Measurements from ENCODE around the gene PLCG2.

PLCG2 gene

GRCh38 chr16:81850197-81850944 is 71.3 kb downstream of the PLCG2 start:
- H3K4me3 ChIP-seq: no peak overlapping the region
- H3K27ac ChIP-seq: no peak overlapping the region
- H4K20me1 ChIP-seq: peaks cover 0 to 92% (median 5%) of the 10 kb centered on the region in 11 experiments; a peak in 9 of 22 replicates
- peaks cover 0 to 20% (median 15%) of the 10 kb centered on the region in 11 experiments; a peak in 18 of 22 replicates for H3K9me3 ChIP-seq (replicated peaks in 1 of 11)
- H3K36me3 ChIP-seq: peaks cover 17 to 55% (median 29%) of the 10 kb centered on the region in 11 experiments; a peak in 21 of 22 replicates
- no peak overlapping the region for H3K9ac ChIP-seq
- TF ChIP-seq Cebpa-rat (IDR thresholded peaks at IDR 0.05): no peak
- no peak overlapping the region for H3K4me2 ChIP-seq
- no peaks in the 10 kb centered on the region for H3K27me3 ChIP-seq
- peaks cover 0 to 24% (median 9%) of the 10 kb centered on the region in 10 experiments; a peak in 11 of 20 replicates for H3K4me1 ChIP-seq

- Histone ChIP-seq H3K4me1 (peaks cover 0 to 24% (median 9%) of the 10 kb centered on the region in 10 experiments; a peak in 11 of 20 replicates), H3K9ac (no peak overlapping the region), H3K4me2 (peak overlapping the region in 4 of 11 experiments; percentile 3 to 15 (median 8); a peak in 1 of 22 replicates), H3K9me3 (replicated peaks in 1 of 11) (peaks cover 0 to 1% (median 0%) of the 10 kb centered on the region in 11 experiments; a peak in 2 of 22 replicates), H3K27ac (no peak overlapping the region), H4K20me1 (peaks cover 0 to 92% (median 5%) of the 10 kb centered on the region in 11 experiments; a peak in 9 of 22 replicates), H3K4me3 (no peak overlapping the region), H3K27me3 (no peaks in the 10 kb centered on the region), H3K36me3 (peaks cover 21 to 55% (median 32%) of the 10 kb centered on the region in 11 experiments)
- TF ChIP-seq Cebpa-rat (IDR thresholded peaks at IDR 0.05): no peak
Measured at GRCh38 chr16:81852347-81852746, 73.3 kb downstream of the PLCG2 start.

GRCh38 chr16:81855552-81856153 is 76.6 kb downstream of the PLCG2 start:
- H3K9me3 ChIP-seq (replicated peaks in 1 of 11): no peaks in the 10 kb centered on the region; a peak in 1 of 22 replicates
- no peak for TF ChIP-seq Cebpa-rat (IDR thresholded peaks at IDR 0.05)
- no peaks in the 10 kb centered on the region for H3K27me3 ChIP-seq
- no peak overlapping the region for H3K4me2 ChIP-seq
- no peak overlapping the region for H3K4me3 ChIP-seq
- peaks cover 0 to 30% (median 9%) of the 10 kb centered on the region in 10 experiments; a peak in 11 of 20 replicates for H3K4me1 ChIP-seq
- H3K27ac ChIP-seq: no peak overlapping the region
- H3K36me3 ChIP-seq: peaks cover 51 to 88% (median 63%) of the 10 kb centered on the region in 11 experiments
- H3K9ac ChIP-seq: no peak overlapping the region
- peaks cover 0 to 61% (median 5%) of the 10 kb centered on the region in 11 experiments; a peak in 10 of 22 replicates for H4K20me1 ChIP-seq

DNA sequence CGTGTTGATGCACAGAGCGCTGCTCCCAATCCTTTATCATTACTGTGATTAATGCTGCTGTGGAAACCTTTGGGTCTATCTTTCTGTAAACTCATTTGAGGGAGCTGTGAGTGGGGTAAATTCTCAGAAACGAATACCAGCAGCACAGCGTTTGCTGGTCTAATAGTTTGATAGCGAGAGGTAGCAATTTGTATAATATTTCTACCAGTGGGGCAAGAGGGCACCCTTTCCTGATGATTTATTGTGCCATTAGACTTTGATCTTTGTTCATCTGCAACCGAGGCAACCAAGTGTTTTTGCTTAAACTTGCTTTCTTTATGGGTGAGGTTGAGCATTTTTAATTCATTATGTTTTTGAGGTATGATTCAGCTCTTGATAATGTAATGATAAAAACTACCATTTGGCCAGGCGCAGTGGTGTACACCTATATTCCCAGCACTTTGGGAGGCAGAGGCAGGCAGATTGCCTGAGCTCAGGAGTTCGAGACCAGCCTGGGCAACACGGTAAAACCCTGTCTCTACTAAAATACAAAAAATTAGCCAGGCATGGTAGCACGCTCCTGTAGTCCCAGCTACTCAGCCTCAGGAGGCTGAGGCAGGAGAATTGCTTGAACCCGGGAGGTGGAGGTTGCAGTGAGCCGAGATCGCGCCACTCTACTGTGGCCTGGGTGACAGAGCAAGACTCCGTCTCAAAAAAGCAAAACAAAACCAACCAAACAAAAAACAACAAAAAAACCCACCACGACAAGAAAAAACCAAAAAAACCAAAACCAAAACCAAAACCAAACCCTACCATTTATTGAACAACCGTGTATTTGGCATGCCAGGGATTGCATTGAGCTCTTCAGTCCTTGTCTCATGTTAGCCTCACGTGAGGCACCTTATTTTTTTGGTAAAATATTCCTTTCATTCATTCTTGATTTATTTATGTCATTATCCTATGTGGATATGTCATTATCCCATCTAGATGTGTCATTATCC is 81.5 kb downstream of the PLCG2 start:
- no peaks in the 10 kb centered on the region; a peak in 1 of 22 replicates for H3K9me3 ChIP-seq (replicated peaks in 1 of 11)
- peaks cover 57 to 96% (median 79%) of the 10 kb centered on the region in 11 experiments for H3K36me3 ChIP-seq
- H3K9ac ChIP-seq: no peak overlapping the region
- no peak for TF ChIP-seq Cebpa-rat (IDR thresholded peaks at IDR 0.05)
- peaks cover 0 to 51% (median 0%) of the 10 kb centered on the region in 11 experiments; a peak in 8 of 22 replicates for H4K20me1 ChIP-seq
- peaks cover 7 to 27% (median 14%) of the 10 kb centered on the region in 10 experiments; a peak in 16 of 20 replicates for H3K4me1 ChIP-seq
- no peak overlapping the region for H3K4me3 ChIP-seq
- H3K27ac ChIP-seq: no peak overlapping the region
- peak overlapping the region in 8 of 11 experiments; percentile 8 to 38 (median 15); a peak in 7 of 22 replicates for H3K4me2 ChIP-seq
- H3K27me3 ChIP-seq: no peaks in the 10 kb centered on the region

DNA sequence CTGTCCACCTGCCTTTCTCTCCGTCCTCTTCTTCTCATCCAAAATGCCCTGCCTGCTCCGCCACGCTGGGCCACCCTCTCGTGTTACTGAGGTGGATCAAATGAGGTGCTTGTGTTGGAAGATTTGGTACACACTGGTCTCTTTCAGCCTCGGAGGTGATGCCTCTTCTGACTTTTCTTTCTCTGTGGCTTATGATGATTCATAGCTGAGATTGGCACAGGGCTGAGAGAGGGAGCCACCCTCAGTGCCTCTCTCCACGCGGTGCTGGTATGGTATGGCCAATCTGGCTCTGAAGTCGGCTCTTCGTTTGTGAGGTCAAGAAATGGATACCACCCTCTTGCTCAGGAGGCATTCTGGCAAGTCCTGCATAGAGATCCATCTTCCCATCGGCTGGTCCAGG is 82.4 kb downstream of the PLCG2 start:
- peak overlapping the region in 4 of 11 experiments; percentile 1 to 40 (median 24); a peak in 2 of 22 replicates for H3K4me2 ChIP-seq
- 0 out of 22 replicates have a peak overlapping the region, but pooled peaks of 1 of the 11 experiments have one; percentile 20 for H3K27ac ChIP-seq
- peaks cover 7 to 27% (median 15%) of the 10 kb centered on the region in 10 experiments; a peak in 16 of 20 replicates for H3K4me1 ChIP-seq
- peaks cover 48 to 87% (median 70%) of the 10 kb centered on the region in 11 experiments for H3K36me3 ChIP-seq
- H3K27me3 ChIP-seq: no peaks in the 10 kb centered on the region
- no peak overlapping the region for H3K9ac ChIP-seq
- H3K9me3 ChIP-seq (replicated peaks in 1 of 11): no peaks in the 10 kb centered on the region; a peak in 1 of 22 replicates
- no peak overlapping the region for H3K4me3 ChIP-seq
- peaks cover 0 to 45% (median 0%) of the 10 kb centered on the region in 11 experiments; a peak in 9 of 22 replicates for H4K20me1 ChIP-seq
- no peak for TF ChIP-seq Cebpa-rat (IDR thresholded peaks at IDR 0.05)

GRCh38 chr16:81861915-81862314 is 82.8 kb downstream of the PLCG2 start:
- Histone ChIP-seq H3K4me3 (no peak overlapping the region), H3K27ac (no peak overlapping the region), H4K20me1 (peaks cover 0 to 45% (median 0%) of the 10 kb centered on the region in 11 experiments; a peak in 9 of 22 replicates), H3K27me3 (no peaks in the 10 kb centered on the region), H3K9me3 (replicated peaks in 1 of 11) (no peaks in the 10 kb centered on the region), H3K36me3 (peaks cover 44 to 87% (median 66%) of the 10 kb centered on the region in 11 experiments), H3K4me2 (peak overlapping the region in 2 of 11 experiments; percentile 1 to 40; a peak in 1 of 22 replicates), H3K9ac (no peak overlapping the region), H3K4me1 (peaks cover 7 to 27% (median 15%) of the 10 kb centered on the region in 10 experiments; a peak in 16 of 20 replicates)
- no peak for TF ChIP-seq Cebpa-rat (IDR thresholded peaks at IDR 0.05)

DNA sequence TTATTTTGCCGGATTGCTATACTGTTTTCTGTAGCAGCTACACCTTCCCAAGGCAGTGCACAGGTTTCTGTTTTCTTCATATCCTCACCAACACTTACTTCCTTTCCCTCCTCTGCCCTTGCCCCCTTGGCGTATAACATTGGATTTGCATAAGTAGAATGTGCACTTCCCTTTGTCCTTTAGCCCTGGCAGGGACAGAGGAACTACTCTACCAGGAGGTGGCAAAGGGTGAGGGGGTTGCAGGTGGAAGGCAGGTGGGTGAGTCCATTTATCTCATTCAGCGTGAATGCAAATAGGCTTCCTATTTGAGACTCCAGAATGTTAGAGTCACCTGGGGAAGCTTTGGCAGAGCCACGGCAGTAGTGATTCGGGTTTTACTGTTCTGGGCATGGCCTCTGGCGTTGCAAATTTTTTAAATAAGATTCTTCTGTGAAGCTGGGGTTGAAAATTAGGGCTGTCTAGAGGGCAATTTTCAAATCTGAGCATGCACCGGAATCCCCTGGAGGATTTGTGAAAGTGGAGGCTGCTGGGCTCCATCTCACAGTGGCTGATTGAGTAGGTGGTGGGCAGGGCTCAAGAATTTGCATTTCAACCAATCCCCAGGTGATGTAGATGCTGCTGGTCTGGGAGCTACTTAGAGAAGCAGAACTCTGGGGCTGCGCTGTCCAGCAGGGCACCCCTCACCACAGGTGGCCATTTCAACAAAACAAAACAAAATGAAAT is 84.7 kb downstream of the PLCG2 start:
- Histone ChIP-seq H3K27me3 (no peaks in the 10 kb centered on the region), H3K27ac (no peak overlapping the region), H3K4me3 (no peak overlapping the region), H3K4me2 (0 out of 22 replicates have a peak overlapping the region, but pooled peaks of 2 of the 11 experiments have one; percentile 13 to 15), H3K9me3 (replicated peaks in 1 of 11) (no peaks in the 10 kb centered on the region), H3K4me1 (peaks cover 7 to 30% (median 16%) of the 10 kb centered on the region in 10 experiments; a peak in 16 of 20 replicates), H3K36me3 (peaks cover 31 to 87% (median 58%) of the 10 kb centered on the region in 11 experiments), H3K9ac (no peak overlapping the region), H4K20me1 (peaks cover 0 to 55% (median 0%) of the 10 kb centered on the region in 11 experiments; a peak in 9 of 22 replicates)
- TF ChIP-seq Cebpa-rat (IDR thresholded peaks at IDR 0.05): no peak

Measured in BLaER1 treated with 17β-estradiol and CSF1 and Interleukin-3, amounts not matched to agents 10 nM and 100 nM (cell line).